Chondrocyte (in vitro differentiated cells): Measurements from ENCODE around the gene NKD2. TPM values are rescaled to one million over a fixed set of nuclear protein-coding genes. Genes with fewer than 3 reads are reported as not detected.
A peak's percentile ranks its signal among the peaks of the same experiment; 100 is the strongest.

ENCODE experiments used
- DNase-seq: peaks from one replicate; pipeline ENCODE4 v3.0.0; 2021; ENCODE audit warnings: mixed read lengths, low spot score
- H3K27ac Mint-ChIP-seq: one replicate; pipeline ENCODE4 v1.8.0; 2021; ENCODE audit warnings: mild to moderate bottlenecking, moderate library complexity, mixed read lengths; ENCODE audit not compliant: unreplicated experiment
- H3K27me3 Mint-ChIP-seq: 2 replicates; pipeline ENCODE4 v1.8.0; 2021; ENCODE audit warnings: low read depth, mixed read lengths
- H3K36me3 Mint-ChIP-seq: 2 replicates; pipeline ENCODE4 v1.8.0; 2021; ENCODE audit warnings: low read depth, mixed read lengths
- H3K4me1 Mint-ChIP-seq: 2 replicates; pipeline ENCODE4 v1.8.0; 2021; ENCODE audit warnings: low read depth, mild to moderate bottlenecking, mixed read lengths
- H3K4me3 Mint-ChIP-seq: one replicate; pipeline ENCODE4 v1.8.0; 2021; ENCODE audit warnings: mild to moderate bottlenecking, moderate library complexity, mixed read lengths; ENCODE audit not compliant: unreplicated experiment
- H3K9me3 Mint-ChIP-seq: 2 replicates; pipeline ENCODE4 v1.8.0; 2021; ENCODE audit warnings: low read depth, mixed read lengths
- total RNA-seq: library from RNA; stranded (reverse); gene quantifications from 3 replicates; pipeline ENCODE4 v1.2.1, GENCODE V29; 2021
- TF ChIP-seq, protein P1 (sequence below): fragments of 200-600 bp; sonication (generic); IDR thresholded peaks from 2 replicates; pipeline ENCODE4 v1.5.0; 2021; ENCODE audit warnings: antibody characterized with exemption, mild to moderate bottlenecking, moderate library complexity

The NKD2 gene
- total RNA-seq, 1 donor from 2014 or later: not detected

DNA sequence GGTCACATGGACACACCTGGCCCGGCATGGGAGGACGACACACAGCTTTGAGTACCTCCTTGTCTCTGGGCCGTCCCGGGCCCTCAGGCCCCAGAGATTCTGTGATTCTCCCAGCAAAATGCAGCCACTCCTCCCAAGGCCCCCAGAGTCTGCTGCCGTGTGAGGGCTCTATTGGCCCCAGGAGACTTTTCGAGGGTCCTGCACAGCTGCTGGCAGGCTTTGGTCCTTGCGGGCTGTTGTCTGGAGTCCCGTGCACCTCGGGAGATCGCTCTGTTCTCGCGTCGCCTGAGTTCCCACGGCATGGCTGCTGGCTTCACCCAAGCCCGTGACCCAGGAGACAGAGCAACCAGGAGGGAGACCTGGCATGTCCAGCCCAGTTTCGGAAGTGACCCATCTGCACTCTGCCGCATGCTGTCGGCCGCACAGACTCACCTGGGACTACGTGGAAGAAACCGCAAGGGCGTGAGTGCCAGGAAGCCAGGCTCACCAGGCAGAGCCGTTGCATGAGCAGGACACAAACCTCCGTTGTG, 46.8 kb upstream of the NKD2 start:
- Mint-ChIP-seq H3K9me3 (no peaks in the 10 kb centered on the region), H3K27ac (no peak overlapping the region), H3K27me3 (peaks cover 62% of the 10 kb centered on the region), H3K36me3 (no peaks in the 10 kb centered on the region), H3K4me3 (no peak overlapping the region), H3K4me1 (peaks cover 11% of the 10 kb centered on the region)
- DNase-seq: no peak
- TF ChIP-seq, protein P1, sequence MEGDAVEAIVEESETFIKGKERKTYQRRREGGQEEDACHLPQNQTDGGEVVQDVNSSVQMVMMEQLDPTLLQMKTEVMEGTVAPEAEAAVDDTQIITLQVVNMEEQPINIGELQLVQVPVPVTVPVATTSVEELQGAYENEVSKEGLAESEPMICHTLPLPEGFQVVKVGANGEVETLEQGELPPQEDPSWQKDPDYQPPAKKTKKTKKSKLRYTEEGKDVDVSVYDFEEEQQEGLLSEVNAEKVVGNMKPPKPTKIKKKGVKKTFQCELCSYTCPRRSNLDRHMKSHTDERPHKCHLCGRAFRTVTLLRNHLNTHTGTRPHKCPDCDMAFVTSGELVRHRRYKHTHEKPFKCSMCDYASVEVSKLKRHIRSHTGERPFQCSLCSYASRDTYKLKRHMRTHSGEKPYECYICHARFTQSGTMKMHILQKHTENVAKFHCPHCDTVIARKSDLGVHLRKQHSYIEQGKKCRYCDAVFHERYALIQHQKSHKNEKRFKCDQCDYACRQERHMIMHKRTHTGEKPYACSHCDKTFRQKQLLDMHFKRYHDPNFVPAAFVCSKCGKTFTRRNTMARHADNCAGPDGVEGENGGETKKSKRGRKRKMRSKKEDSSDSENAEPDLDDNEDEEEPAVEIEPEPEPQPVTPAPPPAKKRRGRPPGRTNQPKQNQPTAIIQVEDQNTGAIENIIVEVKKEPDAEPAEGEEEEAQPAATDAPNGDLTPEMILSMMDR: no peak

DNA sequence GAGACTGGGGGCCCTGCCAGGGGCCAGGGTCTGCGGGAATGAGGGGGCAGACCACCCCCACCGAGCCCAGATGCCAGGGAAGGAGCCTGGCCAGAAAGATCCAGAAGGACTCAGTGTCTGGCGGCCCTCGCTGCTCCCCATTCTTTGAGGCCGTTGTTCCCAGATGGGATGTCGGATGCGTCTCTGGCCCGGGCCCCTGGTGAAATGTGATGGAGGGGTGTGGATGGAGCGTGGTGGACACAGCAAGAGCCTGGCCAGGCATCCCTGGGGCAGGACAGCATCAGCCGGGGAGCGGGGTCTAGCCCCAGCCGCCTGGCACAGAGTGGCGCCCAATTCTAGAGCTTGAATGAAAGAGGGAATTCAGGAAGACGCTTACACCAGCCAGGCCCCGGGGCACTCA, 46.2 kb upstream of the NKD2 start:
- Mint-ChIP-seq H3K4me3 (no peak overlapping the region), H3K27me3 (peaks cover 66% of the 10 kb centered on the region), H3K9me3 (no peaks in the 10 kb centered on the region), H3K4me1 (peaks cover 5% of the 10 kb centered on the region), H3K27ac (no peak overlapping the region), H3K36me3 (no peaks in the 10 kb centered on the region)
- TF ChIP-seq, protein P1: no peak
- DNase-seq: no peak

DNA sequence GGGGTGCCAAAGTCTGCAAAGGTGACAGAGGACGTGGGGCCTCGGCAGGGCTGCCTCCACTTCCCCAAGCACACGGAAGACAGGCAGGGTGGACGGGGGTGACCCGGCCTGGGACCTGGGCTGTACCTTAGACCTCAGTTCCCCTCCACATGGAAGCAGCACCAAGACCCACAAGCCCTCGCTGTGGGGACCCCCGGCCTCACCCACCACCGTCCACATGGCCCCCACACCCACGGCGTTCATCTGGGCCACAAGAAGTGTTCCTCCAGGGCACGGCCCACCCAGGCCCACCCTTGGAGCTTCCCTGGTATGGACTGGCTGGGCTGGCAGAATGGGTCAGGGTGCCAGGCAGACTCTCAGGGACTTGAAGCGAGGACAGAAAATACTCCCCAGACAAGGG, 45.8 kb upstream of the NKD2 start:
- no peak for DNase-seq
- Mint-ChIP-seq H3K27ac (no peak overlapping the region), H3K36me3 (no peaks in the 10 kb centered on the region), H3K4me3 (no peak overlapping the region), H3K4me1 (peaks cover under 1% of the 10 kb centered on the region), H3K27me3 (peaks cover 70% of the 10 kb centered on the region), H3K9me3 (no peaks in the 10 kb centered on the region)
- TF ChIP-seq, protein P1: no peak

DNA sequence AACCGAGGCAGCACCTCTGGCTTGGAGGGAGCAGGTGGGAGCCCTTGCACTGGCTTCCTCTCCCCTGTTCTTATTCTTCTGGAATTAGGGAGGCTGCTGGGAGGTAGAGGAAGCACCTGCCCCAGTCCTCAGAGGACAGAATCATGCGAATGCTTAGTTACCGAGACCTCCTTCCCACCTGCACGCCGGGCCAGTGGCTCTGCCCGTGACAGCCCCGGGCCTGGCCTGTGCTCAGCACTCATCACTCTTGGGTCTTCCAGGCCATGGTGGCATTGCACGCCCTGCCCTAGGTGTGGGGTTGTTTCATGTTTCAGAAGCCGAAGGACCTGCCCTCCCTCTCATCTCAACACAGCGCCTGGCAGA, 45.3 kb upstream of the NKD2 start:
- H3K27me3 Mint-ChIP-seq: peaks cover 74% of the 10 kb centered on the region
- TF ChIP-seq, protein P1: no peak
- no peaks in the 10 kb centered on the region for H3K4me1 Mint-ChIP-seq
- no peaks in the 10 kb centered on the region for H3K9me3 Mint-ChIP-seq
- H3K36me3 Mint-ChIP-seq: no peaks in the 10 kb centered on the region
- no peak overlapping the region for H3K27ac Mint-ChIP-seq
- DNase-seq: no peak
- no peak overlapping the region for H3K4me3 Mint-ChIP-seq

DNA sequence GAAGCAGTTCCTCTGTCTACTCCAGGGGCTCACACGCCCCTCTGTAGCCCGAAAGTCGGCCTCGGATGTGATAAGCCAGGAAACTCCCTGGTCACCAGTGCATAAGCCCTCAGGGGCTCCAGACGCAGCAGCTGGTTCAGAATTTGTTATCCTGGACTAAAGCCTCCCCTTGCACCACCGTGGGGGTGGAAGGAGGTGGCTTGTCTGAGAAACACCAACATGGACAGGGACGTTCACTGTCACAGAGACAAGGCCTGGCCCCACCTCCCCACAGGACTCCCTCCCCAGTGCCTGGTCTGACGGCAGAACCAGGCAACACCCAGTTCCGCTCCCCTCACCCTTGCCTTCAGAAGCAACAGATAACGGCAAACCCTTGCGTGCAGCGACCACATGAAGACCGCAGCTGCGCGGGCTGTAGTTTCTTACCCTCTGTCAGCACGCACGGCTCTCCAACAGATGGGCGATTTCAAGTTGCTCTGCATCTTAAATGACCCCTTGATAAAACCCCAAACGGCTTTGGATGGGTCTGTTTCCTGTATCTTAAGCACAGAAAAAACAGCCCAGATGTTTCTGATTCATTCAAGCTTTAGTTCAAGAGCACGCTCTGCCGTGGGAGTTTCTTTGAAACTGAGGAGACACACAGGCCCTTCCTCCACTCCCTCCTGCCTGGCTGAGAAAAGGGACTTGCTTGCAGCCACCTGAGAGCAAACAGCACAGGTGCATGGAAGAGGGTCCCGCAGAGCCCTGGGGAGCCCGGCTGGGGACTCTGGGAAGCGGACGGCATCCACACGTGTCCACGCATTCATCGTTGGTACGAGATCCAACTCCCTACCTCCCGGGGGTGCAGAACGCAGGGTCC, 44.7 kb upstream of the NKD2 start:
- TF ChIP-seq, protein P1: no peak

More for the DNA sequence above, 44.7 kb upstream of the NKD2 start:
- H3K4me3 Mint-ChIP-seq: no peak overlapping the region
- peaks cover 80% of the 10 kb centered on the region for H3K27me3 Mint-ChIP-seq
- peaks cover 2% of the 10 kb centered on the region for H3K36me3 Mint-ChIP-seq
- no peaks in the 10 kb centered on the region for H3K9me3 Mint-ChIP-seq
- no peak for DNase-seq
- H3K27ac Mint-ChIP-seq: peak overlapping the region; percentile 2
- H3K4me1 Mint-ChIP-seq: no peaks in the 10 kb centered on the region
